OCI-LY1 (cell line): ENCODE data around the gene NOP16.

Source experiments
- EZH2 ChIP-seq: fragments of 200-600 bp; sonication (generic), shearing (Covaris generic); IDR thresholded peaks from 2 replicates; pipeline ENCODE4 v1.8.0; 2017; ENCODE audit warnings: borderline replicate concordance, mixed run types, mild to moderate bottlenecking, antibody characterized with exemption, low read length, moderate library complexity, mixed read lengths
- TF ChIP-seq, protein P1 (sequence below): fragments of 200-600 bp; sonication (generic), shearing (Covaris generic); IDR thresholded peaks from 2 replicates; pipeline ENCODE4 v1.5.1; 2017; ENCODE audit warnings: mild to moderate bottlenecking, antibody characterized with exemption, low read length, moderate library complexity, mixed read lengths

- TF ChIP-seq, protein P1, sequence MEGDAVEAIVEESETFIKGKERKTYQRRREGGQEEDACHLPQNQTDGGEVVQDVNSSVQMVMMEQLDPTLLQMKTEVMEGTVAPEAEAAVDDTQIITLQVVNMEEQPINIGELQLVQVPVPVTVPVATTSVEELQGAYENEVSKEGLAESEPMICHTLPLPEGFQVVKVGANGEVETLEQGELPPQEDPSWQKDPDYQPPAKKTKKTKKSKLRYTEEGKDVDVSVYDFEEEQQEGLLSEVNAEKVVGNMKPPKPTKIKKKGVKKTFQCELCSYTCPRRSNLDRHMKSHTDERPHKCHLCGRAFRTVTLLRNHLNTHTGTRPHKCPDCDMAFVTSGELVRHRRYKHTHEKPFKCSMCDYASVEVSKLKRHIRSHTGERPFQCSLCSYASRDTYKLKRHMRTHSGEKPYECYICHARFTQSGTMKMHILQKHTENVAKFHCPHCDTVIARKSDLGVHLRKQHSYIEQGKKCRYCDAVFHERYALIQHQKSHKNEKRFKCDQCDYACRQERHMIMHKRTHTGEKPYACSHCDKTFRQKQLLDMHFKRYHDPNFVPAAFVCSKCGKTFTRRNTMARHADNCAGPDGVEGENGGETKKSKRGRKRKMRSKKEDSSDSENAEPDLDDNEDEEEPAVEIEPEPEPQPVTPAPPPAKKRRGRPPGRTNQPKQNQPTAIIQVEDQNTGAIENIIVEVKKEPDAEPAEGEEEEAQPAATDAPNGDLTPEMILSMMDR: no peak
- TF ChIP-seq EZH2: no peak
Observed at GRCh38 chr5:176397736-176398420, 9.5 kb upstream of the NOP16 start.
